Limb (tissue), 2 donors: ENCODE data around the gene PIANP.
"Not testable (repeated sequence)": the region's sequence is repeated elsewhere in the genome, so short reads cannot be mapped to it uniquely, and the experiment has no call there.

Experiments
- DNase-seq, 2 donors: peaks; one replicate each; pipeline ENCODE4 v3.0.0-alpha.2; 2016; ENCODE audit errors: extremely low spot score in 2 of 2

Gene PIANP, protein sequence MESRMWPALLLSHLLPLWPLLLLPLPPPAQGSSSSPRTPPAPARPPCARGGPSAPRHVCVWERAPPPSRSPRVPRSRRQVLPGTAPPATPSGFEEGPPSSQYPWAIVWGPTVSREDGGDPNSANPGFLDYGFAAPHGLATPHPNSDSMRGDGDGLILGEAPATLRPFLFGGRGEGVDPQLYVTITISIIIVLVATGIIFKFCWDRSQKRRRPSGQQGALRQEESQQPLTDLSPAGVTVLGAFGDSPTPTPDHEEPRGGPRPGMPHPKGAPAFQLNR

DNA sequence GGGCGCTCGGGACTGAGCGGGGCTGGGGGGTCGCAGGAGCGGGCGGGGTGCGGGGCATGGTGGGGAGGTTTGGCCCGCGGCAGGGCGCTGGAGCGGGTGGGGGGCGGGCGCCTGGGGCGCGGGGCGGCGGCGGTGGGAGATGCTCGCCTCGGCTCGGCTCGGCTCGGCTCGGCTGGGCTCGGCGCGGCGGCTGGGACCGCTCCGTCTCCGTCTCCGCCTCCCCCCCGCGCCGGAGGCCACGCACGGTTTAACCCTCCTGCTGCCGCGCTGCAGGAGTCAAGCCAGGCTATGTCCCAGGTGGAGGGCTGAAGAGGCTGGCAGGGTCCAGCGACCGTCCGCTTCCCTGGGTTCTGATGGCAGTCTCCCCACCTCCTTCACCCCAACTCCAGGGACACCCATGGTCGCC lies at the start of gene PIANP:
PIANP (minus strand) TSS at position 170 of the 406 bp plus-strand sequence. CDS start 2,754 bp downstream, outside the sequence.
- DNase-seq: peak; percentile 44 to 88

DNA sequence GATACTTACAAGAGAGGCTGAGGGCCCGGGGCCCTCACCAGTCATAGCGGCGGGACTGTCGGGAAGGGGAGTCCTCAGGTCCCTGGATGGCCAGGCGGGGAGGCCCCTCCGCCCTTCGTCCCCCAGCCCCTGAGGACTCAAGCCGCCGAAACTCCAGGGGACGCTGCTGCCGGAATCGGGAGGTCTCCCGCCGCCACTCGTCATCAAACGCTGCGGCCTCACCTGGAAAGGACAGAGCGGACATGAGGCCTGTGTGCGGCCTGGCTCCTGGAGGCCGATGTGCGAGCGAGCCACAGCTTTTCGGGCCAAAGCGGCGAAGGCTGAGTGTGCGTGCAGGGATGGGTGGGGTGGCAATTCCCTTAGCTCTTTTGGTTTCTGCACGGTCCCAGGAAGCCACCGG lies 48.1 kb upstream of the PIANP start:
- DNase-seq: no peak

DNA sequence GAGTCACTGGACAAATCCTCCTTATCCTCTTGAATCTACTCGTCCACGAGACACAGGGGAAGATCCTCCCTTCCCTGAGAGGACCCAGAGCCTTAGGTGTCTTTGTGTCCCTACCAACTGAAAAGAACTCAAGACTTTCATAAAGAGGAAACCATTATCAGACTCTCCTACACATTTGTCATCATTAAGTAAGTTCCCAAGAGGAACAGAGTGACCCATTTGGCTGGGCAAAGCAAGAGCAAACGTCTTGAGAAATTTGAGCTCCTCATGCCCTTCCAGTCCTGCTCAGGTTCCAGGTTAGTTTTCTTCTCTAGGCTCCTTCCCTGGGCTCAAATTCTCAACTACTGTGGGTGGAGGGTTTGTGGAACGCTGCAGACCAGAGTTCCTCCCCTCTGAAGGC lies 46.6 kb upstream of the PIANP start:
- DNase-seq: no peak

DNA sequence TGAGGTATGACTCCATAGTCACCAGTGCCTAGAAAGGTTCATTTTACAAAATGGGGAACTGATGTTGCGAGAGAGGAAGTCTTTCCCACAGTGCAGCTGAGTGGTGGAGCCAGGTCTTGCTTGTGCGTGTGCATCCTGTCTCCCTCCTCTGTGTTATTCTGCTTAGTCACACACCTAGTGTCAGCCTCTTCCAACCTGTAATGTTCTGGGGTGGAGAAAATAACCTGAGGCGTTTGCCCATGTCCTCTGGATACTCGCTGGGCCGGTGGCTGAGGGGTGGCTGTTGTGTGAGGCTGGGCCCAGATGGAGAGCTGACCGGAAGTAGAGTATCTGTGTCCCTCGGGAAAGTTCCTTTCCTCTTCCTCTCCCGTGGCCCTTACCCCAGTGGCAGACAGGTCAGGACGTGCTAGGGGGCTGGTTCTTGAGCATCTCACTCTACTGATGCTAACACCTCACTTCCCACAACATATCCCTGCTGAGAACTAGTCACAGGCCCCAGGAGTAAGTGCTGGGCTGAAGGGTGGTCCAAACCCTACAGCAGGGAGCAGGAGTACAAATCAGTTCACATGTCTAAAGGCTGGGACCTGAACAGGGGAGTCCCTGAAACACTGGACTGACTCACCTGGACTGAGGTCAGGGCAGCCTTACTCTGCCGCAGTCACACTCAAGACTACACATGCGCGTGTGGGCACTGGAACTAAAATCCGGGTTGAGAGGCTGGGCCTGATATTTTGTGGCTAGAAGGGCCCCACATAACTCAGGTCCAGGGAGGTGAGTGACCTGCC lies 45.3 kb upstream of the PIANP start:
- DNase-seq: no peak

DNA sequence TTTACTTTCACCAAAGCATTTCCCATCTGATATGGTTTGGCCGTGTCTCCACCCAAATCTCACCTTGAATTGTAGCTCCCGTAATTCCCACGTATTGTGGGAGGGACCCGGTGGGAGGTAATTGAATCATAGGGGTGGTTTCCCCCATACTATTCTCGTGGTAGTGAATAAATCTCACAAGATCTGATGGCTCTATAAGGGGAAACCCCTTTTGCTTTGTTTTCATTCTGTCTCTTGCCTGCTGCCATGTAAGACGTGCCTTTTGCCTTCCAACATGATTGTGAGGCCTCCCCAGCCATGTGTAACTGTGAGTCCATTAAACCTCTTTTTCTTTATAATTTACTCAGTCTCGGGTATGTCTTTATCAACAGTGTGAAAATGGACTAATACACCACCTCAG lies 42.7 kb upstream of the PIANP start:
- not testable (repeated sequence) for DNase-seq

DNA sequence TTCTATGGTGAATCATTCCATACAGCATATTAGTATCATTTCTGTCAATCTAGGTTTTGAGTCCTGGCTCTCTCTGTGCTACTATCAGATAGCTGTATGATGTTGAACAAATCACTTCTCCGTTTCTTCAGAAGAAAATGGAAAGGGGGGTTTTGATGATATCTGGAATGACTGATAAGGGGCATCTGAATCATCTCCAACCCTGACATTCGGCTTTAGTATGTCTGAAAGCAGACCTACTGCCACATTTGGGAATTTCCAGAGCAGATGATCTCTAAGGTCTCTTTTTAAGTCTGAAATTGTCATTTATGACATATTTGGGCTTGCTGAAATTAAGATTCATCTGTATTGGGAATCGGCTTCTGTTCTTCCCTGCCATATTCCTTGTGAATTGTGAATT lies 42.2 kb upstream of the PIANP start:
- no peak for DNase-seq

DNA sequence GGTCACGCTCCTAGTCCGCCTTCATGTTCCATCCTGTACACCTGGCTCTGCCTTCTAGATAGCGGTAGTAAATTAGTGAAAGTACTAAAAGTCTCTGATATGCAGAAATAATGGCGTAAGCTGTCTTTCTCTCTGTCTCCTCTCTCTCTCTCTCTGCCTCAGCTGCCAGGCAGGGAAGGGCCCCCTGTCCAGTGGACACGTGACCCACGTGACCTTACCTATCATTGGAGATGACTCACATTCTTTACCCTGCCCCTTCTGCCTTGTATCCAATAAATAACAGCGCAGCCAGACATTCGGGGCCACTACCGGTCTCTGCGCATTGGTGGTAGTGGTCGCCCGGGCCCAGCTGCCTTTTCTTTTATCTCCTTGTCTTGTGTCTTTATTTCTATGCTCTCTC lies 41.5 kb upstream of the PIANP start:
- not testable (repeated sequence) for DNase-seq

DNA sequence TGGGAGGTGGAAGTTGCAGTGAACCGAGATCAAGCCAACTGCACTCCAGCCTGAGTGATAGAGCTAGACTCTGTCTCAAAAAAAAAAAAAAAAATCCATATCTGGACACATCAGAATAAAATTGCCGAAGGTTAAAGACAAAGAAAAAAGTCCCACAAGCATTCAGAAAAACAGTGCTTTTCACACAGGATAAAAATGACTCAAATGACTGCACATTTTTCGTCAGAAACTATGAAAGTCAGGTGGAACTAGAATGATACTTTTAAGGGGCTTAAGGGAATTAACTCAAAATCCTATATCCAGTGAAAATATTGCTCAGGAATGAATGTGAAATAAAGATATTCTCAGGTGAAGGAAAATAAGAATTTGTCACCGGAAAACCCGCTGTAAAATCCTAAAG lies 36.1 kb upstream of the PIANP start:
- DNase-seq: no peak

DNA sequence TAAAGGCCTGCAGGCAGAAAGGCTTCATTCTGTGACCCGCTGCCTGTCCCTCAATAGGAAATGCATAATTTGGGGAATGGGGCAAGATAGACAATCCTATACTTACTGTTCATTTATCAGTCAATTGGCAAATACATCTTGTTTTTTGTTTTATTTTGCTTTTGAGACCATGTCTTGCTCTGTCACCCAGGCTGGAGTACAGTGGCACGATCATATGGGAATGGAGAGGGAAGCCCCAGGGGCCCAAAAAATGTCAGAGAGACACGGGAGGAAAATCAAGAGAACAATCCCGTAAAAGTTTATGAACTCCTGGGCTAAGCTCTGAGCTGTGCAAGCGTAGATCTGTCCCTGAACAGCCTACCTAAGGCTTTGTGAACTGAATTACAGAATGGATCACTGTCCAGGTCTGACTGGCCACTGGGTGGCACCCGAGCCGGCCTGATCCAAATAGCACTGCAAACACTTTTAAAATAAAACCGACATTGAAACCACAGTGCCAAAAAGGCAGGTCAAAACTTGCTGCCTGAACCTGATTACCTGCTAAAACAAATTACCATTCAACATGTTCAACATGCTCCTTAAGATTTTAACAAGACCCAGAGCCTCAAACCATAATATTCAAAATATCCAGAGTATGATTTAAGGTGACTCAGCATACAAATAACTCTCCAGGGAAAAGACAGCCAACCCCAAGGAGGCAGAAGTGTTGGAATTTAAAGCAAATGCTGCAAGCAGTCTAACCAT lies 35.0 kb upstream of the PIANP start:
- DNase-seq: peak; percentile 62 to 69

DNA sequence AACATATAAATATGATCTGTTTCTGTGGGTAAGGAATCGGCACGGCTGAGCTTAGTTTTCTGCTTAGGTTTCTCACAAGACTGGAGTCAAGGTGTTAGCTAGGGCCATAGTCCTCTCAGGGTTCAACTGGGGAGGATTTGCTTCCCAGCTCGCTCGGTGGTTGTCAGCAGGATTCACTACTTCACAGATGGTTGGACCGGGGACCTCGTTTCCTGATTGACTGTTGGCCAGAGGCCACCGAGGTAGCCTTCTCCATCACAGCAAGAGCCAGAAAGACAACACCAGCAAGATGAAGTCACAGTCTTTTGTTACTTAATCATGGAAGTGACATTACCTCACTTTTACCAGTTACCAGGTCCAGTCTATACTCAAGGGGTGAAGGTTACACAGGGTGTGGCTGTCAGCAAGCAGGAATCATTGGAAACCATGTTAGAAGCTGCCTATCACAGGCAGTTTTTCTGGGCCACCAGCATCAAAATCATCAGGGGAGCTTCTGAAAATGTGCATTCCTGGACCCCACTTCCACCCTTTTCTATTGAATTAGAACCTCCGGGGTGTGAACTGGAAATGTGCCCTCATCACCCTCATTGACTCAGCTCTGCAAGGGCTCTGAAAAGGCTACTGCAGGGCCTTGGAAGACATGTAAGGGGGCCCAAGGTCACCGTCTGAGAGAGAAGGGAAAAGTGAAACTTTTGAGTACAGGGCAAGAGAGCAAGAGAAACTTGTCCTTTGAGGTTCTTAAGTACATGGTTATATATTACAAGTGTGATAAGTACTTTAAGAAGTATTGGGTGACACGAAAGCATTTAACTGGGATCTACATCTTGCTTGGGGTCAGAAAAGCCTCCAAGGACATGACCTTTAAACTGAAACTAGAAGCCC lies 34.1 kb upstream of the PIANP start:
- DNase-seq: no peak

DNA sequence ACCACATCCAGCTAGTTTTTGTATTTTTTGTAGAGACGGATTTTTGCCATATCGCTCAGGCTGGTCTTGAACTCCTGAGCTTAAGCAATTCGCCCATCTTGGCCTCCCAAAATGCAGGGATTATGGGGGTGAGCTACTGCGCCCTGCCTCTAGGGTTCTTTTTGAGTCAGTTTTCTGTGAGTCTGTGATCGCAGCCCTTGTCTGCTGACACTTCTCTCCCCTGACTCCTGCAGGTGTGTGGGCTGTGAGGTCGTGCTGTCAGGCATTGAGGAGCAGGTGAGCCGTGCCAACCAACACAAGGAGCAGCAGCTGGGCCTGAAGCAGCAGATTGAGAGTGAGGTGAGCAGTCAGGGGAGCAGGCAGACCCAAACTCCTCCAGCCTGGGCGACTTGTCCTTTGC lies 29.6 kb upstream of the PIANP start:
- DNase-seq: no peak

DNA sequence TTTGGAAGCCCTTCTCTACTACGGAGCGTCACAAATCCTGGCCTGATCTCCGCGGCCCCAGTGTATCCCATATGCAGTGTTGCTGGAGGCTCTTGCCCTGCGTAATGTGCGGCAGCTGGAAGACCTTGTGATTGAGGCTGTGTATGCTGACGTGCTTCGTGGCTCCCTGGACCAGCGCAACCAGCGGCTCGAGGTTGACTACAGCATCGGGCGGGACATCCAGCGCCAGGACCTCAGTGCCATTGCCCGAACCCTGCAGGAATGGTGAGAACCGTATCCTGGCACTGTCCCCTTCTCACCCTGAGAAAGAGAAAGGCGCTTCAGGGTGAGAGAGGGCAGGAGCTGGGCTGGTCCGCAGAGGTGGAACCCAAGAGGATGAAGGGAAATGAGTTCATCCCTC lies 28.6 kb upstream of the PIANP start:
- no peak for DNase-seq

DNA sequence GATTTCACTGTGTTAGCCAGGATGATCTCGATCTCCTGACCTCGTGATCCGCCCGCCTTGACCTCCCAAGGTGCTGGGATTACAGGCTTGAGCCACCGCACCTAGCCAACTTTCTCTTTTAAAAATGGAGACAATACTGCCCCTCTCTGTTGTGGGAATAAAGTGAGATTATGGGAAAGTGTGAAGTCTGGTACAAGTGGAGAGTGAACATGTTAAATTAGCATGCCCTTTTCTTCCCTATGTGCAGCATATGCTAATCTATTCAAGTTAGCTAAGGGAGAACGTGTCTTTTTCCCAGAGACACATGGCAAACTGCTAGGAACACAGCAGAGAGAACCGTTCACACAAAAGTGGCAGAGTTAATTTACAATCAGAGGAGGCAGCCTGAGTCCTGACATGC lies 24.7 kb upstream of the PIANP start:
- DNase-seq: no peak

DNA sequence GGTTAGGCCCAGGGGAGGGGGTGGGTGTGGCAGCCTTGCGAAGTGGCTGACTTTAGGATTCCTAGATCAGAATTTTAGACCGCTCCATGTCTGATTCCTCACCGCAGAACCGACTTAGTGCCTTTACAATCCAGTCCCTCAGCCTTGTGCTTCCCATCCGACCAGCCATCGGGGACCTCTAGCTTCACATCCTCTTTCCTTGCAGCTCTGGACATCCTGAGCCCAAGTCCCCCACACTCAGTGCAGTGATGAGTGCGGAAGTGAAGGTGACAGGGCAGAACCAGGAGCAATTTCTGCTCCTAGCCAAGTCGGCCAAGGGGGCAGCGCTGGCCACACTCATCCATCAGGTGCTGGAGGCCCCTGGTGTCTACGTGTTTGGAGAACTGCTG lies 23.8 kb upstream of the PIANP start:
- DNase-seq: no peak

DNA sequence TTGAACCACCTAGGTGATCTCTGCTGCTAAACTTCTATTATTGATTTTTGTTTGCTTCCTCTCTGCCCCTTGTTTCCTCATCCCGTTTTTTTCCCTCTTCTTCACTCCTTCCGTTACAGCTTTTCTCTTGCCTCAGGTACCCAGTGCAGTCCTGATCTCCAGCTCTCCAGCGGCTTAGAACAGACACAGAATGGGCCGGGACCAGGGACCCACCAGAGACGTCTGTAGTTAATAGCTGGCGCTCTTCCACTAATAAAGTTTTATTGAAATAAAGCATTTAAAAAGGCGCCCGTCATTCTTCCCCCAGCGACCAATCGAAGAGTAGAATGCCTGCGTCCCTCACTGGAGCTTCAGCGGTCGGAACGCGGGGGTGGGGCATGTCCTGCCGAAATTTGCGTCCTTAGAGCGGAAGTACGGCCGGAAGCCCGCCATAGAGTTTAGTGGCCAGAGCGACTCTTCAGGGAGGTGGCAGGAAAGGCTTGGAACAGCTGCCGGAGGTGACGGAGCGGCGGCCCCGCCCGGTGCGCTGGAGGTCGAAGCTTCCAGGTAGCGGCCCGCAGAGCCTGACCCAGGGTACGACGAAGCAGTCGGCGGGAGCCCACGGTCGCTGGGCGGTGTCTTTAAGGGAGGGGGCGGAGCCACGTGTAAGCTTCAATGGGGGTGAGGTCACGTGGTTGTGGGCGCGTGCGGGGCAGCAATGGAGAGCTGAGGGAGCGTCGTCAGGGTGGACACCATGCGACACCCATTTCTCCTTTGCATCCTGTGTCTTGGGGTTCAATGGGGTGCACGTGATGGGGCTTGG lies 23.2 kb upstream of the PIANP start, which contains the start of gene COPS7A:
COPS7A (plus strand) TSS at position 440 of the 802 bp plus-strand sequence. CDS start 611 bp downstream, outside the sequence.
- DNase-seq: peak; percentile 97

DNA sequence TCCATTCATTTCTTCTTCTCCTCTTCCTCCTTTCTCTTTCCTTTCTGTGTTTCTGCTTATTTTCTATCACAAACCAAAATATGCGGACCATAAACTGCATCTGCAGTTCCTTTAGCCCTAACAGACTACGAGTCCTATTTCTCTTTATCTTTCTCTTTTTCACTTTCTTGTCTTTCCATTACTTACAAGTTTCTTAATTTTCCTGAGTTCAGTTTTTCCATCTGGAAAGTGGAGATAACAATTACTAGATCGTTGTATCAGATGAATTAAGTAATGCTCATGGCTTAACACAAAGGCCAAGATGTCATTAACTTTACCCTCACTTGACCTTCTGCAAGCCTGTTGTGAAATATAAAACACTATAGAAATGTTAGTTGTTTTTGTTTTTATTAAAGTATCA lies 22.2 kb upstream of the PIANP start:
- no peak for DNase-seq

DNA sequence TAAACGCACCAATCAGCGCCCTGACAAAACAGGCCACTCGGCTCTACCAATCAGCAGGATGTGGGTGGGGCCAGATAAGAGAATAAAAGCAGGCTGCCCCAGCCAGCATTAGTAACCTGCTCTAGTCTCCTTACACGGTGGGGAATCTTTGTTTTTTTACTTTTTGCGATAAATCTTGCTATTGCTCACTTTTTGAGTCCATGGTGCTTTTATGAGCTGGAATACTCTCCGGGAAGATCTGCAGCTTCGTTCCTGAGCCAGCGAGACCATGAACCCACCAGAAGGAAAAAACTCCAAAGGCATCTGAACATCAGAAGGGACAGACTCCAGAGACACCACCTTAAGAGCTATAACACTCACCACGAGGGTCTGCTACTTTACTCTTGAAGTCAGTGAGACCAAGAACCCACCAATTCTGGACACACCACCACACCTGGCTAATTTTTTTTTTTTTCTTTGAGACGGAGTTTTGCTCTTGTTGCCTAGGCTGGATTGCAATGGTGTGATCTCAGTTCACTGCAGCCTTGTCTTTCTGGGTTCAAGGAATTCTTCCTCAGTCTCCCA lies 16.3 kb upstream of the PIANP start:
- no peak for DNase-seq

DNA sequence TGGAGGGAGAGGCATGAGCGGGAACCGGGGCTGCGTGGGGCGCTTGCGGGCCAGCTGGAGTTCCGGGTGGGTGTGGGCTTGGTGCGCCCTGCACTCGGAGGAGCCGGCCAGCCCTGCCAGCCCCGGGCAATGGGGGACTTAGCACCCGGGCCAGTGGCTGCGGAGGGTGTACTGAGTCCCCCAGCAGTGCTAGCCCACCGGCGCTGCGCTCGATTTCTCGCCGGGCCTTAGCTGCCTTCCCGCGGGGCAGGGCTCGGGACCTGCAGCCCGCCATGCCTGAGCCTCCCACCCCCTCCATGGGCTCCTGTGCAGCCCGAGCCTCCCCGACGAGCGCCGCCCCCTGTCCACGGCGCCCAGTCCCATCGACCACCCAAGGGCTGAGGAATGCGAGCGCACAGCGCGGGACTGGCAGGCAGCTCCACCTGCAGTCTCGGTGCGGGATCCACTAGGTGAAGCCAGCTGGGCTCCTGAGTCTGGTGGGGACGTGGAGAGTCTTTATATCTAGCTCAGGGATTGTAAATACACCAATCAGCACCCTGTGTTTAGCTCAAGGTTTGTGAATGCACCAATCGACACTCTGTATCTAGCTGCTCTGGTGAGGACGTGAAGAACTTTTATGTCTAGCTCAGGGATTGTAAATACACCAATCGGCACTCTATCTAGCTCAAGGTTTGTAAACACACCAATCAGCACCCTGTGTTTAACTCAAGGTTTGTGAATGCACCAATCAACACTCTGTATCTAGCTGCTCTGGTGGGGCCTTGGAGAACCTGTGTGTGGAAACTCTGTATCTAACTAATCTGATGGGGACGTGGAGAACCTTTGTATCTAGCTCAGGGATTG lies 15.6 kb upstream of the PIANP start:
- DNase-seq: not testable (repeated sequence)

DNA sequence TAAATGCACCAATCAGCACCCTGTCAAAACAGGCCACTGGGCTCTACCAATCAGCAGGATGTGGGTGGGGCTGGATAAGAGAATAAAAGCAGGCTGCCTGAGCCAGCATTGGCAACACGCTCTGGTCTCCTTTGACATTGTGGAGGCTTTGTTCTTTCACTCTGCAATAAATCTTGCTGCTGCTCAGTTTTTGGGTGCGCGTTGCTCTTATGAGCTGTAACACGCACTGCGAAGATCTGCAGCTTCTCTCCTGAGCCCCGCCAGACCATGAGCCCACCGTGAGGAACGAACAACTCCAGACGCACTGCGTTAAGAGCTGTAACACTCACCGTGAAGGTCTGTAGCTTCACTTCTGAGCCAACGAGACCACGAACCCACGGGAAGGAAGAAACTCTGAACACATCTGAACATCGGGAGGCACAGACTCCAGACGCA lies 8.4 kb upstream of the PIANP start:
- DNase-seq: no peak
